IPS DF 6.9 (cell line): ENCODE data around the gene ITPR2.

Source experiments
- DNase-seq: peaks from one replicate; pipeline ENCODE4 v3.0.0-alpha.2; 2013; ENCODE audit warnings: low read depth, low spot score
- H3K27ac ChIP-seq: one replicate; pipeline ENCODE4 v1.5.1; 2013; ENCODE audit warnings: low read length, control low read depth
- H3K27me3 ChIP-seq: 2 replicates; pipeline ENCODE4 v1.6.1; 2013; ENCODE audit warnings: mild to moderate bottlenecking, low read length; ENCODE audit not compliant: control insufficient read depth, insufficient read depth
- H3K36me3 ChIP-seq: 2 replicates; pipeline ENCODE4 v1.6.1; 2013; ENCODE audit warnings: low read length; ENCODE audit not compliant: control insufficient read depth, insufficient read depth
- H3K4me1 ChIP-seq: 2 replicates; pipeline ENCODE4 v1.6.1; 2013; ENCODE audit warnings: low read length; ENCODE audit not compliant: control insufficient read depth, insufficient read depth
- H3K4me3 ChIP-seq: 2 replicates; pipeline ENCODE4 v1.5.1; 2013; ENCODE audit warnings: mild to moderate bottlenecking, low read length
- H3K9me3 ChIP-seq: 2 replicates; pipeline ENCODE4 v1.6.1; 2013; ENCODE audit warnings: low read length, inconsistent platforms; ENCODE audit not compliant: control insufficient read depth, insufficient read depth
- WGBS: extraction: QIAGEN DNeasy Blood & Tissue Kit; methylation state at CpG from one replicate; pipeline ENCODE4 v1.1.7; 2013; ENCODE audit warnings: mixed read lengths, missing lambda C conversion rate; ENCODE audit not compliant: insufficient read length, insufficient coverage; 5-methylcytosine and 5-hydroxymethylcytosine counted together

ITPR2 gene

GRCh38 chr12:26848156-26848825 is 15.3 kb upstream of the ITPR2 start:
- no peaks in the 10 kb centered on the region for H3K9me3 ChIP-seq
- H3K27me3 ChIP-seq, result no peaks in the 10 kb centered on the region
- H3K36me3 ChIP-seq, result no peaks in the 10 kb centered on the region
- no peak overlapping the region for H3K4me3 ChIP-seq
- WGBS, result 100% methylated on average over 2 of the region's 6 CpGs
- H3K27ac ChIP-seq, result no peak overlapping the region
- no peaks in the 10 kb centered on the region for H3K4me1 ChIP-seq
- DNase-seq, result no peak

GRCh38 chr12:26847431-26847830 is 14.4 kb upstream of the ITPR2 start:
- Histone ChIP-seq H3K36me3 (no peaks in the 10 kb centered on the region), H3K4me3 (no peak overlapping the region), H3K9me3 (no peaks in the 10 kb centered on the region), H3K27ac (no peak overlapping the region), H3K4me1 (no peaks in the 10 kb centered on the region), H3K27me3 (no peaks in the 10 kb centered on the region)
- no CpG with 5 or more reads among the region's 5 CpGs for WGBS
- DNase-seq, result no peak

GRCh38 chr12:26846416-26846815 is 13.4 kb upstream of the ITPR2 start:
- DNase-seq, result no peak
- H3K4me3 ChIP-seq, result no peak overlapping the region
- no peaks in the 10 kb centered on the region for H3K27me3 ChIP-seq
- no peaks in the 10 kb centered on the region for H3K4me1 ChIP-seq
- no peaks in the 10 kb centered on the region for H3K36me3 ChIP-seq
- H3K9me3 ChIP-seq, result no peaks in the 10 kb centered on the region
- no peak overlapping the region for H3K27ac ChIP-seq
- no CpG with 5 or more reads among the region's 5 CpGs for WGBS

- H3K4me1 ChIP-seq, result no peaks in the 10 kb centered on the region
- H3K27me3 ChIP-seq, result no peaks in the 10 kb centered on the region
- no CpG with 5 or more reads among the region's 4 CpGs for WGBS
- DNase-seq, result no peak
- H3K4me3 ChIP-seq, result no peak overlapping the region
- H3K9me3 ChIP-seq, result no peaks in the 10 kb centered on the region
- no peak overlapping the region for H3K27ac ChIP-seq
- no peaks in the 10 kb centered on the region for H3K36me3 ChIP-seq
Observed at GRCh38 chr12:26845984-26846383, 13.0 kb upstream of the ITPR2 start.

GRCh38 chr12:26845057-26845666 is 12.2 kb upstream of the ITPR2 start:
- no peaks in the 10 kb centered on the region for H3K36me3 ChIP-seq
- no CpG with 5 or more reads among the region's 11 CpGs for WGBS
- H3K9me3 ChIP-seq, result no peaks in the 10 kb centered on the region
- DNase-seq, result no peak
- H3K27me3 ChIP-seq, result no peaks in the 10 kb centered on the region
- no peak overlapping the region for H3K27ac ChIP-seq
- no peak overlapping the region for H3K4me3 ChIP-seq
- no peaks in the 10 kb centered on the region for H3K4me1 ChIP-seq

- H3K27ac ChIP-seq, result no peak overlapping the region
- no peaks in the 10 kb centered on the region for H3K27me3 ChIP-seq
- H3K9me3 ChIP-seq, result no peaks in the 10 kb centered on the region; the same call in none of the 2 replicates
Observed at GRCh38 chr12:26843311-26843710, 10.3 kb upstream of the ITPR2 start.

GRCh38 chr12:26841085-26841484 is 8.1 kb upstream of the ITPR2 start:
- Histone ChIP-seq H3K9me3 (no peaks in the 10 kb centered on the region; the same call in none of the 2 replicates), H3K4me1 (no peaks in the 10 kb centered on the region), H3K27ac (no peak overlapping the region)

More at GRCh38 chr12:26843311-26843710, 10.3 kb upstream of the ITPR2 start:
- Histone ChIP-seq H3K4me3 (no peak overlapping the region), H3K4me1 (no peaks in the 10 kb centered on the region), H3K36me3 (no peaks in the 10 kb centered on the region)
- WGBS, result no CpG with 5 or more reads among the region's 2 CpGs
- no peak for DNase-seq

GRCh38 chr12:26839512-26839911 is 6.5 kb upstream of the ITPR2 start:
- no peak overlapping the region for H3K27ac ChIP-seq
- no CpG with 5 or more reads among the region's 3 CpGs for whole genome bisulfite sequencing
- H3K4me1 ChIP-seq, result no peaks in the 10 kb centered on the region
- DNase-seq, result no peak
- H3K9me3 ChIP-seq, result no peaks in the 10 kb centered on the region; the same call in none of the 2 replicates
- H3K27me3 ChIP-seq, result no peaks in the 10 kb centered on the region
- H3K36me3 ChIP-seq, result no peaks in the 10 kb centered on the region
- no peak overlapping the region for H3K4me3 ChIP-seq

More at GRCh38 chr12:26841085-26841484, 8.1 kb upstream of the ITPR2 start:
- Histone ChIP-seq H3K27me3 (no peaks in the 10 kb centered on the region), H3K36me3 (no peaks in the 10 kb centered on the region), H3K4me3 (no peak overlapping the region)
- no CpG with 5 or more reads among the region's 5 CpGs for WGBS
- DNase-seq, result no peak

GRCh38 chr12:26838888-26839416 is 6.0 kb upstream of the ITPR2 start:
- H3K4me1 ChIP-seq, result no peaks in the 10 kb centered on the region
- WGBS, result no CpG with 5 or more reads among the region's 24 CpGs
- H3K27me3 ChIP-seq, result no peaks in the 10 kb centered on the region
- H3K4me3 ChIP-seq, result no peak overlapping the region
- no peak for DNase-seq
- H3K36me3 ChIP-seq, result no peaks in the 10 kb centered on the region
- no peaks in the 10 kb centered on the region; the same call in none of the 2 replicates for H3K9me3 ChIP-seq
- no peak overlapping the region for H3K27ac ChIP-seq

- H3K4me1 ChIP-seq, result no peaks in the 10 kb centered on the region
- WGBS, result no CpG with 5 or more reads among the region's 2 CpGs
- no peaks in the 10 kb centered on the region for H3K27me3 ChIP-seq
- H3K27ac ChIP-seq, result no peak overlapping the region
- DNase-seq, result no peak
- H3K36me3 ChIP-seq, result no peaks in the 10 kb centered on the region
- no peak overlapping the region for H3K4me3 ChIP-seq
- no peaks in the 10 kb centered on the region; the same call in none of the 2 replicates for H3K9me3 ChIP-seq
Observed at GRCh38 chr12:26836201-26836600, 3.2 kb upstream of the ITPR2 start.
